Frontal cortex (tissue), 4 donors: Measurements from ENCODE around the gene VWA5B2. TPM values are rescaled to one million over a fixed set of nuclear protein-coding genes. Genes with fewer than 3 reads are reported as not detected.
A peak's percentile ranks its signal among the peaks of the same experiment; 100 is the strongest.

ENCODE experiments used
- DNase-seq, 2 donors: peaks; one replicate each; pipeline ENCODE4 v3.0.0; 2012; ENCODE audit warnings: low spot score in 2 of 2
- FAIRE-seq: peaks from 2 replicates; lab custom pipeline; 2012; peaks lifted over from hg19 to GRCh38; lab: Jason Lieb, UNC
- total RNA-seq: library from RNA; depleted of rRNA; stranded (reverse); fragments of >200 nt; gene quantifications from one replicate; pipeline ENCODE4 v1.2.3, GENCODE V29; 2014
- donor health status: control.
- donor health status: control.
- donor health status: control.

VWA5B2 gene
- total RNA-seq, 1 donor from 2014 or later, result 0.41 TPM

GRCh38 chr3:184218814-184219213 is 10.6 kb upstream of the VWA5B2 start:
- DNase-seq, result no peak
- no peak for FAIRE-seq

GRCh38 chr3:184222521-184222920 is 6.9 kb upstream of the VWA5B2 start:
- no peak for FAIRE-seq

GRCh38 chr3:184223946-184224345 is 5.4 kb upstream of the VWA5B2 start:
- no peak for FAIRE-seq

More at GRCh38 chr3:184222521-184222920, 6.9 kb upstream of the VWA5B2 start:
- DNase-seq, result no peak

GRCh38 chr3:184227481-184227935 is 1.9 kb upstream of the VWA5B2 start:
- FAIRE-seq (no peak), DNase-seq (peak; percentile 56 to 57)

More at GRCh38 chr3:184223946-184224345, 5.4 kb upstream of the VWA5B2 start:
- no peak for DNase-seq

GRCh38 chr3:184228376-184229137 is 828 bp upstream of the VWA5B2 start:
- DNase-seq, result peak in 1 of 2 donors; percentile 28
- FAIRE-seq, result no peak

GRCh38 chr3:184230081-184230602 is 757 bp downstream of the VWA5B2 start:
- FAIRE-seq (no peak), DNase-seq (peak; percentile 54 to 55)

- DNase-seq (no peak), FAIRE-seq (no peak)
These were observed 1.5 kb downstream of the VWA5B2 start for GRCh38 chr3:184230603-184231528.

- FAIRE-seq (no peak), DNase-seq (peak in 1 of 2 donors; percentile 29)
These were observed 2.3 kb downstream of the VWA5B2 start for GRCh38 chr3:184231671-184232070.

- DNase-seq (peak in 1 of 2 donors; percentile 17), FAIRE-seq (no peak)
These were observed 3.9 kb downstream of the VWA5B2 start for GRCh38 chr3:184233127-184233843.

- DNase-seq, result peak; percentile 68 to 78
- no peak for FAIRE-seq
These were observed 4.8 kb downstream of the VWA5B2 start for GRCh38 chr3:184234224-184234623.

GRCh38 chr3:184234671-184235380 is 5.4 kb downstream of the VWA5B2 start:
- FAIRE-seq (no peak), DNase-seq (peak in 1 of 2 donors; percentile 26)

- peak in 1 of 2 donors; percentile 10 for DNase-seq
- FAIRE-seq, result no peak
These were observed 6.1 kb downstream of the VWA5B2 start for GRCh38 chr3:184235381-184236032.

- no peak for FAIRE-seq
- peak in 1 of 2 donors; percentile 11 for DNase-seq
These were observed 6.6 kb downstream of the VWA5B2 start for GRCh38 chr3:184236033-184236410.

GRCh38 chr3:184236636-184237035 is 7.3 kb downstream of the VWA5B2 start:
- DNase-seq (no peak), FAIRE-seq (no peak)

- FAIRE-seq (no peak), DNase-seq (peak in 1 of 2 donors; percentile 12)
These were observed 7.8 kb downstream of the VWA5B2 start for GRCh38 chr3:184237211-184237610.

- no peak for FAIRE-seq
- DNase-seq, result peak in 1 of 2 donors; percentile 7
These were observed 8.4 kb downstream of the VWA5B2 start for GRCh38 chr3:184237807-184238206.

- FAIRE-seq (no peak), DNase-seq (peak in 1 of 2 donors; percentile 12)
These were observed 8.9 kb downstream of the VWA5B2 start for GRCh38 chr3:184238246-184238818.

- no peak for DNase-seq
- FAIRE-seq, result no peak
These were observed 9.8 kb downstream of the VWA5B2 start for GRCh38 chr3:184239221-184239620.
